ENCODE data around the gene PRKCE.

Gene PRKCE

DNA sequence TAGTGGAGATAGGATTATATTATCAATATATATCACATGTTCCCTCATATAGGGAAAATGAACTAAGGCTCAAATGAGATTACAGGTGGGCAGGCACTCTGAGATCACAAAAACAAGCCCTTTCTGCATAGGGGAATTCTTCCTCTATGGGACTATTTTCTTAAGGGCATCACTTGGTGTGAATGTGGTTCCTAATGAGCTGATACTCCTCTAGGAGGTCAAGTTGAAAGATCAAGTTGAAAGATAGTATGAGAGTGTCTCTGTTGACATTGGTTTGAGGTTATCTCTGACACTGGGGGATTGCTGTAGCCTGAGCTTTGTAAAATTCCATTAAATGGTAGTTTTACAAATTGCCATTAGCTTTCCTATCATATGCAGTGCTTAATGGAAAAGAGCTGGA lies 270.4 kb downstream of the PRKCE start:
- TF ChIP-seq, protein P1, sequence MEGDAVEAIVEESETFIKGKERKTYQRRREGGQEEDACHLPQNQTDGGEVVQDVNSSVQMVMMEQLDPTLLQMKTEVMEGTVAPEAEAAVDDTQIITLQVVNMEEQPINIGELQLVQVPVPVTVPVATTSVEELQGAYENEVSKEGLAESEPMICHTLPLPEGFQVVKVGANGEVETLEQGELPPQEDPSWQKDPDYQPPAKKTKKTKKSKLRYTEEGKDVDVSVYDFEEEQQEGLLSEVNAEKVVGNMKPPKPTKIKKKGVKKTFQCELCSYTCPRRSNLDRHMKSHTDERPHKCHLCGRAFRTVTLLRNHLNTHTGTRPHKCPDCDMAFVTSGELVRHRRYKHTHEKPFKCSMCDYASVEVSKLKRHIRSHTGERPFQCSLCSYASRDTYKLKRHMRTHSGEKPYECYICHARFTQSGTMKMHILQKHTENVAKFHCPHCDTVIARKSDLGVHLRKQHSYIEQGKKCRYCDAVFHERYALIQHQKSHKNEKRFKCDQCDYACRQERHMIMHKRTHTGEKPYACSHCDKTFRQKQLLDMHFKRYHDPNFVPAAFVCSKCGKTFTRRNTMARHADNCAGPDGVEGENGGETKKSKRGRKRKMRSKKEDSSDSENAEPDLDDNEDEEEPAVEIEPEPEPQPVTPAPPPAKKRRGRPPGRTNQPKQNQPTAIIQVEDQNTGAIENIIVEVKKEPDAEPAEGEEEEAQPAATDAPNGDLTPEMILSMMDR (IDR thresholded peaks at IDR 0.05; ENCODE audit: borderline replicate concordance, insufficient read depth, low read depth, low read length) = no peak
- H3K4me3 ChIP-seq (ENCODE audit: low read depth, low read length) = no peak overlapping the region

GRCh38 chr2:45922577-45922988 lies 271.1 kb downstream of the PRKCE start:
- TF ChIP-seq, protein P1 (IDR thresholded peaks at IDR 0.05; ENCODE audit: borderline replicate concordance, insufficient read depth, low read depth, low read length) = no peak
- H3K4me3 ChIP-seq (ENCODE audit: low read depth, low read length) = no peak overlapping the region

GRCh38 chr2:45923701-45924100 lies 272.2 kb downstream of the PRKCE start:
- TF ChIP-seq, protein P1 (IDR thresholded peaks at IDR 0.05; ENCODE audit: borderline replicate concordance, insufficient read depth, low read depth, low read length) = no peak

GRCh38 chr2:45925026-45925425 lies 273.6 kb downstream of the PRKCE start:
- TF ChIP-seq, protein P1 (IDR thresholded peaks at IDR 0.05; ENCODE audit: borderline replicate concordance, insufficient read depth, low read depth, low read length) = no peak

More at GRCh38 chr2:45923701-45924100, 272.2 kb downstream of the PRKCE start:
- no peak overlapping the region for H3K4me3 ChIP-seq (ENCODE audit: low read depth, low read length)

DNA sequence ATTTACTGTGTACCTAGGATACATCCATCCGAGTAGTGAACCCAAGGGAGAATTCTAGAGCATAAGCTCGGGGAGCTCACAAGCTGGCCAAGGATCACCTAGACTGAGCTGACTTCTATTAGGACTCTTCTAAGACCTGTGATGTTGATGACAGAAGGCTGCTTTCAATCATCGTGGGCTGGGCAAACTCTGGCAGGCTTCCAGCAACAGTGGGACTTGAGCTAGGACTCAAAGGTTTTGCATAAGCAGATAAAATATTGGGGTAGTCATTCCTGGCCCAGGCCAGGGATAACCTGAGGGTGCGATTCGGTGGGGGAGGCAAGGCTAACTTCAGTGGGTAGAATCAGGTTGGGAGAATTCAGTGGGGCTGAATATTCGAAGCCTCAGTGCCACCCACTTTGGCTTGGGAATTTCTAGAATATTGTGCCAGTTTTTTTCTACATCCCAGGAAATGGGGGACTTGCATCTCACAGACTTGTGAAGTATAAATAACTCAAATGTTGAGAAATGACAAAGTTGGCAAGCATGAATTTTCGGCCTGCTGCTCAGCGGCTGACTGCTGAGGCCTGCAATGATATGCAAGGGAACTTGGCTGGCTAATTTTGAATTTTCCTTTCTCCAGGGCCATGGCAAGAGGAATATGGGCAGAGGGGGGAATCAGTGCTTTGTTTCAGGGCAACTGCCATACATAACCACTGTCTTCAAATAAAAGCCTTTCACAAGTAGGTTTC lies 274.3 kb downstream of the PRKCE start:
- TF ChIP-seq, protein P1 (IDR thresholded peaks at IDR 0.05; ENCODE audit: borderline replicate concordance, insufficient read depth, low read depth, low read length) = no peak
- H3K4me3 ChIP-seq (ENCODE audit: low read depth, low read length) = no peak overlapping the region

More at GRCh38 chr2:45925026-45925425, 273.6 kb downstream of the PRKCE start:
- no peak overlapping the region for H3K4me3 ChIP-seq (ENCODE audit: low read depth, low read length)

GRCh38 chr2:45928946-45929345 lies 277.5 kb downstream of the PRKCE start:
- TF ChIP-seq, protein P1 (IDR thresholded peaks at IDR 0.05; ENCODE audit: borderline replicate concordance, insufficient read depth, low read depth, low read length) = no peak

More at GRCh38 chr2:45928946-45929345, 277.5 kb downstream of the PRKCE start:
- no peak overlapping the region for H3K4me3 ChIP-seq (ENCODE audit: low read depth, low read length)
